MM.1S (cell line): ENCODE results near the gene AHRR.

Source experiments
- CTCF ChIP-seq: fragments of 300-600 bp; sonication (generic); IDR thresholded peaks from 2 replicates; pipeline ENCODE4 v1.5.1; 2016; ENCODE audit warnings: antibody characterized with exemption, low read length, mixed read lengths
- EZH2 ChIP-seq: fragments of 300-600 bp; sonication (generic); optimal IDR thresholded peaks from 2 replicates; pipeline ENCODE3; 2017; ENCODE audit warnings: low read depth, mild to moderate bottlenecking, antibody characterized with exemption, low read length, mixed read lengths

GRCh38 chr5:307794-308579 lies 13.5 kb upstream of the AHRR start:
- TF ChIP-seq CTCF: no peak
- no peak for TF ChIP-seq EZH2
